H1 (cell line): ENCODE measurements around the gene LDLRAD4. TPM values are rescaled to one million over a fixed set of nuclear protein-coding genes. Genes with fewer than 3 reads are reported as not detected.
A peak's percentile ranks its signal among the peaks of the same experiment; 100 is the strongest.

Source experiments
- CTCF ChIA-PET: fragments of 300-600 bp; sonication (Branson Sonifier 250); formaldehyde crosslinking; loops from one replicate; lab custom pipeline; 2021; ENCODE audit not compliant: partially characterized antibody; lab: Charles Lee
- POLR2A ChIA-PET: fragments of 300-600 bp; sonication (Branson Sonifier 250); formaldehyde crosslinking; loops from one replicate; lab custom pipeline; 2021; ENCODE audit warnings: inconsistent platforms; ENCODE audit not compliant: partially characterized antibody; lab: Charles Lee
- DNase-seq, 2 experiments: peaks; one replicate each; pipeline versions ENCODE4 v3.0.0 to v3.0.0-alpha.2; 2010 to 2022; ENCODE audit warnings: low spot score in 2 of 2, low read depth in 1 of 2, mixed read lengths in 1 of 2
- FAIRE-seq: peaks from 2 replicates; lab custom pipeline; 2011; peaks lifted over from hg19 to GRCh38; lab: Jason Lieb, UNC
- H2AFZ ChIP-seq: 2 replicates; pipeline ENCODE4 v1.8.1; 2012; ENCODE audit warnings: low read length, inconsistent platforms
- H2AK5ac ChIP-seq: 2 replicates; pipeline ENCODE4 v1.6.1; 2013; ENCODE audit warnings: low read depth, low read length
- H2BK120ac ChIP-seq: replicated peaks from 2 replicates; pipeline ENCODE3; 2013; ENCODE audit warnings: low read depth, low read length, inconsistent platforms
- H2BK12ac ChIP-seq: 2 replicates; pipeline ENCODE4 v1.6.1; 2013; ENCODE audit warnings: low read depth, low read length
- H2BK15ac ChIP-seq: 2 replicates; pipeline ENCODE4 v1.6.1; 2013; ENCODE audit warnings: low read length
- H2BK20ac ChIP-seq: 2 replicates; pipeline ENCODE4 v1.6.1; 2013; ENCODE audit warnings: low read length
- H2BK5ac ChIP-seq: 2 replicates; pipeline ENCODE4 v1.6.1; 2013; ENCODE audit warnings: low read depth, low read length
- H3K14ac ChIP-seq: 2 replicates; pipeline ENCODE4 v1.6.1; 2013; ENCODE audit warnings: inconsistent platforms; ENCODE audit not compliant: insufficient read length
- H3K18ac ChIP-seq: 2 replicates; pipeline ENCODE4 v1.6.1; 2013; ENCODE audit warnings: low read length; ENCODE audit errors: extremely low read depth
- H3K23ac ChIP-seq: 2 replicates; pipeline ENCODE4 v1.6.1; 2013; ENCODE audit warnings: inconsistent platforms; ENCODE audit not compliant: insufficient read length
- H3K23me2 ChIP-seq: 2 replicates; pipeline ENCODE4 v1.6.1; 2013; ENCODE audit warnings: low read depth, low read length
- H3K27ac ChIP-seq: 2 replicates; pipeline ENCODE4 v1.6.1; 2011; ENCODE audit warnings: low read depth, low read length, inconsistent platforms
- H3K27me3 ChIP-seq, 4 experiments: replicated peaks in 1 of 4; 1 replicate in 1 of 4; 2 replicates in 3 of 4; pipeline versions ENCODE4 v1.6.1 to v1.8.1; 2011 to 2013; ENCODE audit warnings: low read length in 3 of 4, mild to moderate bottlenecking in 3 of 4, inconsistent platforms in 2 of 4, mixed read lengths in 2 of 4, moderate library complexity in 1 of 4; ENCODE audit not compliant: control insufficient read depth in 3 of 4, insufficient read depth in 3 of 4; ENCODE audit errors: extremely low read depth in 1 of 4
- H3K36me3 ChIP-seq, 4 experiments: 2 replicates each; pipeline versions ENCODE4 v1.6.1 to v1.8.1; 2011 to 2013; ENCODE audit warnings: mild to moderate bottlenecking in 4 of 4, low read length in 3 of 4, moderate library complexity in 2 of 4, control low read depth in 1 of 4, inconsistent platforms in 1 of 4; ENCODE audit not compliant: insufficient read depth in 4 of 4, control insufficient read depth in 2 of 4
- H3K4ac ChIP-seq: replicated peaks from 2 replicates; pipeline ENCODE3; 2013; ENCODE audit warnings: low read length, low read depth, mixed read lengths, inconsistent platforms; ENCODE audit not compliant: insufficient read length
- H3K4me1 ChIP-seq, 4 experiments: replicated peaks in 1 of 4; 1 replicate in 1 of 4; 2 replicates in 3 of 4; pipeline versions ENCODE4 v1.6.1 to v1.8.1; 2011 to 2013; ENCODE audit warnings: low read length in 3 of 4, inconsistent platforms in 2 of 4, mixed read lengths in 1 of 4; ENCODE audit not compliant: insufficient read depth in 4 of 4, control insufficient read depth in 3 of 4
- H3K4me2 ChIP-seq, 2 experiments: 2 replicates each; pipeline versions ENCODE4 v1.6.1 to v1.8.1; 2011 to 2013; ENCODE audit warnings: low read depth in 2 of 2, low read length in 2 of 2, control low read depth in 1 of 2, inconsistent platforms in 1 of 2, mild to moderate bottlenecking in 1 of 2; ENCODE audit not compliant: insufficient read depth in 1 of 2
- H3K4me3 ChIP-seq, 4 experiments: fragments of 200-600, 300-600 bp in 1 of 4; sonication (generic), shearing (Covaris generic), sonication (Bioruptor Twin) in 1 of 4; 2 replicates each; pipeline versions ENCODE4 v1.5.1 to v1.8.1; 2011 to 2016; ENCODE audit warnings: low read length in 4 of 4, low read depth in 3 of 4, control low read depth in 2 of 4, inconsistent platforms in 2 of 4, mild to moderate bottlenecking in 2 of 4, mixed read lengths in 1 of 4, moderate library complexity in 1 of 4; ENCODE audit not compliant: insufficient read depth in 2 of 4; ENCODE audit errors: extremely low read depth in 1 of 4
- H3K56ac ChIP-seq: replicated peaks from 2 replicates; pipeline ENCODE3; 2013; ENCODE audit warnings: low read depth, mild to moderate bottlenecking, mixed read lengths, low read length, inconsistent platforms; ENCODE audit not compliant: insufficient read length
- H3K79me1 ChIP-seq: 2 replicates; pipeline ENCODE4 v1.6.1; 2013; ENCODE audit warnings: low read depth, low read length, control low read depth
- H3K79me2 ChIP-seq, 2 experiments: 2 replicates each; pipeline versions ENCODE4 v1.6.1 to v1.8.1; 2012 to 2013; ENCODE audit warnings: low read length in 2 of 2, mild to moderate bottlenecking in 2 of 2, inconsistent platforms in 1 of 2; ENCODE audit not compliant: insufficient read depth in 2 of 2, control insufficient read depth in 1 of 2
- H3K9ac ChIP-seq, 4 experiments: replicated peaks in 1 of 4; 1 replicate in 1 of 4; 2 replicates in 3 of 4; pipeline versions ENCODE4 v1.6.1 to v1.8.1; 2011 to 2013; ENCODE audit warnings: low read depth in 3 of 4, low read length in 3 of 4, control low read depth in 2 of 4, mild to moderate bottlenecking in 2 of 4, moderate library complexity in 2 of 4, inconsistent platforms in 1 of 4; ENCODE audit errors: extremely low read depth in 1 of 4
- H3K9me3 ChIP-seq, 2 experiments: 2 replicates each; pipeline versions ENCODE4 v1.6.1 to v1.8.1; 2012 to 2013; ENCODE audit warnings: mild to moderate bottlenecking in 2 of 2, moderate library complexity in 2 of 2, control low read depth in 1 of 2, inconsistent platforms in 1 of 2, low read depth in 1 of 2, low read length in 1 of 2, mixed read lengths in 1 of 2; ENCODE audit not compliant: insufficient read depth in 2 of 2
- H4K20me1 ChIP-seq, 2 experiments: replicated peaks in 1 of 2; 2 replicates each; pipeline versions ENCODE3 to v1.8.1; 2011 to 2013; ENCODE audit warnings: inconsistent platforms in 2 of 2, low read length in 2 of 2, mild to moderate bottlenecking in 1 of 2; ENCODE audit not compliant: insufficient read depth in 2 of 2, control insufficient read depth in 1 of 2
- H4K5ac ChIP-seq: 2 replicates; pipeline ENCODE4 v1.6.1; 2013; ENCODE audit warnings: low read length, low read depth, mixed read lengths, inconsistent platforms; ENCODE audit not compliant: insufficient read length
- H4K8ac ChIP-seq: 2 replicates; pipeline ENCODE4 v1.8.0; 2013; ENCODE audit warnings: mild to moderate bottlenecking, moderate library complexity, low read length, inconsistent platforms; ENCODE audit not compliant: insufficient read depth; ENCODE audit errors: extremely low read depth
- H4K91ac ChIP-seq: replicated peaks from 2 replicates; pipeline ENCODE3; 2013; ENCODE audit warnings: low read length, mixed read lengths, inconsistent platforms; ENCODE audit not compliant: insufficient read length
- CTBP2 ChIP-seq: IDR thresholded peaks from 2 replicates; pipeline ENCODE4 v1.7.0; 2011; ENCODE audit warnings: borderline replicate concordance, mild to moderate bottlenecking, moderate library complexity, mixed read lengths, low read length; ENCODE audit not compliant: insufficient read depth, insufficient read length
- CTCF ChIP-seq, 3 experiments: IDR thresholded peaks; 1 replicate in 2 of 3; 2 replicates in 1 of 3; pipeline versions ENCODE4 v1.5.1 to v1.6.1; 2011; ENCODE audit warnings: low read length in 3 of 3, mild to moderate bottlenecking in 3 of 3, inconsistent platforms in 2 of 3, low read depth in 1 of 3, moderate library complexity in 1 of 3; ENCODE audit not compliant: insufficient read depth in 1 of 3; ENCODE audit errors: control extremely low read depth in 1 of 3
- RAD21 ChIP-seq, 2 experiments: IDR thresholded peaks in 1 of 2; conservative IDR thresholded peaks in 1 of 2; 2 replicates each; pipeline ENCODE4 v1.6.1; 2011; ENCODE audit warnings: low read depth in 2 of 2, low read length in 2 of 2, improper control_type of control experiment in 1 of 2, inconsistent platforms in 1 of 2, mild to moderate bottlenecking in 1 of 2, moderate library complexity in 1 of 2
- TEAD4 ChIP-seq: IDR thresholded peaks from 2 replicates; pipeline ENCODE4 v1.6.1; 2012; ENCODE audit warnings: low read depth, low read length, inconsistent platforms, mixed read lengths
- WGBS, 2 experiments: shearing (Covaris generic) in 1 of 2; methylation state at CpG; one replicate each; pipeline versions ENCODE4 v1.1.6 to v1.1.7; 2013 to 2015; ENCODE audit warnings: low lambda C conversion rate in 2 of 2, mixed read lengths in 2 of 2, inconsistent platforms in 1 of 2, low coverage in 1 of 2, missing lambda C conversion rate in 1 of 2; ENCODE audit not compliant: insufficient replicate concordance in 2 of 2, insufficient coverage in 1 of 2, insufficient read length in 1 of 2; ENCODE audit errors: extremely low coverage in 1 of 2, missing lambda C conversion rate in 1 of 2; 5-methylcytosine and 5-hydroxymethylcytosine counted together
- polyA plus RNA-seq, 7 experiments: library from polyadenylated mRNA; depleted of rRNA in 3 of 7; stranded (reverse) in 5 of 7; unstranded in 2 of 7; fragments of >200 nt in 5 of 7; fragments of 200-250 nt in 2 of 7; gene quantifications; 1 replicate in 5 of 7; 2 replicates in 1 of 7; 4 replicates in 1 of 7; pipeline versions ENCODE4 v1.2.1 to v1.2.3, GENCODE V29; 2011 to 2013; ENCODE audit warnings: missing spikeins in 2 of 7, mixed read lengths in 2 of 7
- total RNA-seq: library from RNA; stranded (reverse); fragmentation: NEBNext Ultra II Directional; extraction: Animal tissue kit (Norgen Biotek cat#: 25700); gene quantifications from 2 replicates; pipeline ENCODE4 v1.2.1, GENCODE V29; 2021

Gene LDLRAD4
- total and polyA plus RNA-seq, 2 of the 8 experiments (the other 6 are each of a cell fraction or from before 2014, with no cell fraction given): 0.77 to 1.4 TPM

- Histone ChIP-seq H3K4me3 (no peak overlapping the region), H3K14ac (no peak overlapping the region), H4K91ac (no peak overlapping the region), H3K79me2 (peaks cover 0 to 31% of the 10 kb centered on the region in 2 experiments; a peak in 3 of 4 replicates), H2AFZ (no peak overlapping the region), H2BK15ac (no peak overlapping the region), H3K4ac (no peak overlapping the region), H3K27ac (no peak overlapping the region), H2BK120ac (no peak overlapping the region), H4K20me1 (peaks cover 0 to 2% of the 10 kb centered on the region in 2 experiments), H2BK12ac (no peak overlapping the region), H4K5ac (no peak overlapping the region), H3K4me2 (no peak overlapping the region), H3K79me1 (peaks cover 2% of the 10 kb centered on the region; the same call in 1 of the 2 replicates), H3K23ac (no peak overlapping the region), H3K9ac (no peak overlapping the region), H2BK5ac (no peak overlapping the region), H3K23me2 (0 out of 2 replicates have a peak, but pooled peaks cover 1% of the 10 kb centered on the region), H3K18ac (no peak overlapping the region), H4K8ac (no peak overlapping the region), H2BK20ac (no peak overlapping the region), H3K4me1 (no peaks in the 10 kb centered on the region), H2AK5ac (no peak overlapping the region), H3K27me3 (no peaks in the 10 kb centered on the region), H3K9me3 (peaks cover 12 to 13% of the 10 kb centered on the region in 2 experiments), H3K36me3 (peaks cover 0 to 3% (median 0%) of the 10 kb centered on the region in 4 experiments; a peak in 1 of 8 replicates), H3K56ac (no peak overlapping the region)
- TF ChIP-seq CTCF (IDR thresholded peaks at IDR 0.05; ENCODE audit: control extremely low read depth in 1 of 3, insufficient read depth in 1 of 3, low read depth in 1 of 3, low read length in 3 of 3): peak; percentile 39 to 65 (median 64); a peak in 3 of 4 replicates
- no peak for TF ChIP-seq CTBP2
- peak; percentile 21 to 37; a peak in 3 of 4 replicates for TF ChIP-seq RAD21 (IDR thresholded peaks at IDR 0.05 in 1 of 2, conservative IDR thresholded peaks at IDR 0.05 in 1 of 2; ENCODE audit: low read depth in 2 of 2, low read length in 2 of 2)
- peak; percentile 69 for TF ChIP-seq TEAD4
- peak; percentile 78 for FAIRE-seq
- WGBS, 2 experiments: 61% methylated on average over 5 of the region's 5 CpGs; no CpG with 5 or more reads in 1 of the 2 experiments
- CTCF ChIA-PET: interaction anchor here (0.7 to 2.2 kb wide), 9 partner anchors 10 to 57 kb away, joined by 3 to 8 read pairs (median 4); no protein-coding TSS in a partner anchor
- POLR2A ChIA-PET: no interaction called here
- DNase-seq: peak; percentile 17 to 61
Measured at GRCh38 chr18:13680612-13681011, 462.1 kb downstream of the LDLRAD4 start.
